DOHH2 (cell line): Measurements from ENCODE around the gene CPED1.

ENCODE experiments used
- EZH2phosphoT487 ChIP-seq: fragments of 200-600 bp; sonication (generic); IDR thresholded peaks from 2 replicates; pipeline ENCODE4 v1.6.1; 2017; ENCODE audit warnings: borderline replicate concordance, mild to moderate bottlenecking, antibody characterized with exemption, low read length, moderate library complexity, mixed read lengths
- TF ChIP-seq, protein P1 (sequence below): fragments of 200-600 bp; sonication (generic); IDR thresholded peaks from one replicate; pipeline ENCODE4 v1.5.1; 2014; ENCODE audit warnings: antibody characterized with exemption, mild to moderate bottlenecking, low read depth, low read length; ENCODE audit not compliant: poor library complexity, severe bottlenecking

GRCh38 chr7:121071662-121072061, 83.2 kb downstream of the CPED1 start:
- TF ChIP-seq, protein P1, sequence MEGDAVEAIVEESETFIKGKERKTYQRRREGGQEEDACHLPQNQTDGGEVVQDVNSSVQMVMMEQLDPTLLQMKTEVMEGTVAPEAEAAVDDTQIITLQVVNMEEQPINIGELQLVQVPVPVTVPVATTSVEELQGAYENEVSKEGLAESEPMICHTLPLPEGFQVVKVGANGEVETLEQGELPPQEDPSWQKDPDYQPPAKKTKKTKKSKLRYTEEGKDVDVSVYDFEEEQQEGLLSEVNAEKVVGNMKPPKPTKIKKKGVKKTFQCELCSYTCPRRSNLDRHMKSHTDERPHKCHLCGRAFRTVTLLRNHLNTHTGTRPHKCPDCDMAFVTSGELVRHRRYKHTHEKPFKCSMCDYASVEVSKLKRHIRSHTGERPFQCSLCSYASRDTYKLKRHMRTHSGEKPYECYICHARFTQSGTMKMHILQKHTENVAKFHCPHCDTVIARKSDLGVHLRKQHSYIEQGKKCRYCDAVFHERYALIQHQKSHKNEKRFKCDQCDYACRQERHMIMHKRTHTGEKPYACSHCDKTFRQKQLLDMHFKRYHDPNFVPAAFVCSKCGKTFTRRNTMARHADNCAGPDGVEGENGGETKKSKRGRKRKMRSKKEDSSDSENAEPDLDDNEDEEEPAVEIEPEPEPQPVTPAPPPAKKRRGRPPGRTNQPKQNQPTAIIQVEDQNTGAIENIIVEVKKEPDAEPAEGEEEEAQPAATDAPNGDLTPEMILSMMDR, result no peak
- no peak for TF ChIP-seq EZH2phosphoT487
